SIG-M5 (cell line): Measurements from ENCODE around the gene LENEP.
"Not testable (repeated sequence)": the region's sequence is repeated elsewhere in the genome, so short reads cannot be mapped to it uniquely, and the experiment has no call there.

Experiments used
- DNase-seq: peaks from one replicate; lab custom pipeline; 2025; lab: John Stamatoyannopoulos, UW

The LENEP gene

DNA sequence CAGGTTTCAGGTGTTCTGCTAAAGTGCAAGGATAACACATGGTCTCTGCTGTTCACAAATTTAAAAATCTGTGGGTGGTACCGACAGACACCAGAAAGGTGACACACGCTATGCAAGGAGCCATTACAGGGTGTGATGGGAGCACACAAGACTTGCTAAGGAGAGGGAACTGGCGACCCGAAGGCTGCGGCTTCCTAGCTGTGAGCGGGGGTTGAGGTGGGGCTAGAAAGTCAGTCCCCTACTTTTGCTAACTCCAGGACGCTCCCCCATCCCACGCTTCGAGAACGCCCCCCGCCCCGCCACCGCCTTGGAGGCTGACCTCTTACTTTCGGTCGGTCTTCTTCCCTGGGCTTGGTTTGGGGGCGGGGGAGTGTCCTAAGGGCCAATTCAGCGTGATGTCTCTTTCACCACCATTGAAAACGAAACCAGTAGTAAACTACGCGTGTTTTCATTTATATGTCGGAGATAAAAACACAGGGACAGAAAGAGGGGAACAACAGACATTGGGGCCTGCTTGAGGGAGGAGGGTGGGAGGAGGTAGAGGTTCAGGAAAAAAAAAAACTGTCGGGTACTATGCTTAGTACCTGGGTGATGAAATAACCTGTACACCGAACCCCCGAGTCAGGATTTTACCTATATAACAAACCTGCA is 17.9 kb upstream of the LENEP start:
- no peak for DNase-seq

DNA sequence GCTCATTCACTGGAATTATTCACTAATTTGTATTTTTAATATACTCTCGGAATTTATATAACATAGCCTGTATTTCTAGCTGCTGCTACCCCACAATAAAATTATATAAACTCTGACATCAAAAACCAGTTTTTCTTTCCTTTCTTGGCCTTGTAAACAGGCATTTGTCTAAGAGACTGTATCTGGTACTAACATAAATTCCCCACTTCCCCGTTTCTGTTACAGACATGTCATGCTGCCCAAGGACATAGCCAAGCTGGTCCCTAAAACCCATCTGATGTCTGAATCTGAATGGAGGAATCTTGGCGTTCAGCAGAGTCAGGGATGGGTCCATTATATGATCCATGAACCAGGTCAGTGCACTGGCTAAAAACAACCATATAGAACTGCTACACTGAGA is 15.6 kb upstream of the LENEP start:
- DNase-seq = not testable (repeated sequence)

DNA sequence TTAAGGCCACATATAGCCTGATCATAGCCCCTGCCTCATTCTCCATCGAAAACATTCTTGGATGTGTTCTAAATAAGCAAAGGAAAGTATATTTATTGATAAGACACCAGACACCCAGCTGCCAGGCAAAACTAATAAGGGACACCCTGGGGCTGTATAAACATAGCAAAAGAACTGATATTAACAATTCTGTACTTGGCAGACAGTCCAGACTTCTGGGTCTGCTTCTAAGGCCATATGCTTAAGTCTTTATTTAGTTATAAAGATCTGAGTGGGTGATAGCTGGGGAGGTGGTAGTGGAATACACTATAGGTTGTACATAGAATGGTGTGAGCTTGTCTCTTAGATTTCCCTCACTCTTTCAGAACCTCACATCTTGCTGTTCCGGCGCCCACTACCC is 15.0 kb upstream of the LENEP start:
- no peak for DNase-seq

DNA sequence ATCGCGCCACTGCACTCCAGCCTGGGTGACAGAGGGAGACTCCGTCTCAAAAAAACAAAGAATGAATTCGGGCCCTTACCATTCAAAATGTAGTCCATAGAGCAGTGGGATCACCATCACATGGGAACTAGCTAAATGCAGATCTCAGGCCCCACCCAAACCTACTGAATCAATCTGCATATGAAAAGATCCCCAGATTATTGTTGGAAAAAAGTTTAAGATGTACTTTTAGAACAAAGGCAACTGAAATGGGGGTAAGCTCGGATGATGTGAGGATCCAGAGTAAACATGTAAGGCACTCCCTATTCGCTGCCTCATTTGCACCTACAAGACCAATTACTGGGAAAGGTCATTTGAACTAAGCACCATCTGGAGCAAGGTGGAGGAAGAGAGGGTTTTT is 11.0 kb upstream of the LENEP start:
- no peak for DNase-seq

DNA sequence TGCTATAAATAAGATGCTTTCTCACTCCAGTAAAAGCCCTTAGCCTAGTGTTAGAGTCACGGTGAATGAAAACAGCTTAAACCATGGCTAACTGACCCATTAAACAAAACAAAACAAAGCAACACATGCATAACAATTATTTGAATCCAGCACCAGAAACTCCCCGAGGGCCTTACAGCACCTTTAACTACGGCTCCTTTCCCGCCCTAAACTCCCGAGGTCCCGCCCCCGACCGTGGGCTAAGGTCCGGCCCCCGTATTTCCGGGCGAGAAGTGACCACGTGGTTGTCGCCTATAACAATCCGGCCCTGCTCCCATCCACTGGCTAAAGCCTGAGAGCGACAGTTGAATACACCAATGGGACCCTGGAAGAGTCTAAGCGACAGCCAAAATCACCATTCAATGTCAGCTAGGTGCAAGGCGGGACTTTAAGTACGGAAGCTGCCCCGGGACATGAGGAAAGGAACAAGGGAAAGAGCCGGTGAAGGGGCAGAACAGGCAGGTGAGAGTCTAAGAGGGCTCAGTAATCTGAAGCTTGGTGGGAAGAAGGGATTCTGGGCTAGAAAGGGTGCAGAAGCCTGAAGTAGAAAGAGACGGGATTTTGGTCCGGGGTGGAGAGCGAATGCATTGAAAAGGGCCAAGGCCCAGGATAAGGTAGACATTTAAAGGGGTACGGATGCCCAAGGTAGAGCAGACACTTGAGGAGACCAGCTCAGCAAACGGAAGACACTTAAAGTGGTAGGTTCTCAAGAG is 10.3 kb upstream of the LENEP start, which contains the start of gene FLAD1:
TSS of gene FLAD1 (plus strand) at position 448 of the 752 bp plus-strand sequence. CDS start 351 bp downstream, outside the sequence.
- DNase-seq = peak; percentile 100

DNA sequence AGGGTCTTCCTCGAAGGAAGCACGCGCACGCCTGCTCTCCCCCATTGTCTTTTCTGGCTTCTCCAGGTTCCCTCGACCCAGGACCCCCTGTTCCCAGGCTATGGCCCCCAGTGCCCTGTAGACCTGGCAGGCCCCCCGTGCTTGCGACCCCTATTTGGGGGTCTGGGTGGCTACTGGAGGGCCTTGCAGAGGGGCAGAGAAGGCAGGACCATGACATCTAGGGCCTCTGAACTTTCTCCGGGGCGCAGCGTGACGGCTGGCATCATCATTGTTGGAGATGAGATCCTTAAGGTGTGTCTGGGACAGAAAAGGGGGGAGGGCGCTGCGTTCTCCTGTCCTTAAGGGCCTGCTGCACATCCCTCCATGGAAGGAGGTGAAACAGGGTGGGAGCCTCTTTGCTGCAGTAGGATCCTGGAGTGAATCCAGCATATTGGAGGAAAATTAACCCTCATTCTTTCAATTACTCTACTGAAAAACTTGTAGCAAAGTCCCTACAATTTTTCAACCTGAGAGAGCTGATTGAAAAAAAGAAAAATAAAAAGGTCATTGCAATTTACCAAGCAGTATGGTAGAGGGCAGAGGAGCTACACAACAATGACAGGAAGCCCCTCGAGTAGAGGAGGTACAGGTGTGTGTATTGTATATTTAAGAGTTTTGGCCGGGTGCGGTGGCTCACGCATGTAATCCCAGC is 9.5 kb upstream of the LENEP start:
- DNase-seq = no peak

DNA sequence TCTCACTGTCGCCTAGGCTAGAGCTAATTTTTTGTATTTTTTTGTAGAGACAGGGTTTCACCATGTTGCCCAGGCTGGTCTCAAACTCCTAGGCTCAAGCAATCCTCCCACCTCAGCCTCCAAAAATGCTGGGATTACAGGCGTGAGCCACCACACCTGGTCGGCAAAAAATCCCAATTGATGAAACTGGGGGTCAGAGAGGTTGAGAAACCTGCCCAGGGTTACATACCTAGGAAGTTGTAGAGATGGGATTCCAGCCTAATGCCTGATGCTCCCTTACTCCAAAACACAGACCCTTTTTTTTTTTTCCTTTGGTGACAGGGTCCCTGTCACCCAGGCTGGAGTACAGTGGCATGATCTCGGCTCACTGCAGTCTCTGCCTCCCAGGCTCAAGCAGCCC is 6.7 kb upstream of the LENEP start:
- DNase-seq = not testable (repeated sequence)

DNA sequence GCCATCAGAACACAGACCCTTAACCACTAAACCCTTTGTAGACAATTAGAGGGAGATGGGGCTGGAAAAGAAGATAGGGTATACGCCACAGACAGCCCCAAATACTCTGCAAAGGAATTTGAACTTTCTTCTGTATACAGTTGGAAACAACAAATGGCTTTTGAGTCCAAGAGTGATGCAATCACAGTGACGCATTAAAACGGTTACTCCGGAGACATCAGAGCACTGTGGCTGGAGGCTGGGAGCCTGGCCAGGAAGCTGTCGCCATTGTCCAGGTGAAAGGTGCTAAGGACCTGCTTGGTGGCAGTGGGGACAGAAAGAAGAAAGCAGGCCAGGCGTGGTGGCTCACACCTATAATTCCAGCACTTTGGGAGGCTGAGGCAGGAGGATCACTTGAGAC is 6.1 kb upstream of the LENEP start:
- DNase-seq = no peak

DNA sequence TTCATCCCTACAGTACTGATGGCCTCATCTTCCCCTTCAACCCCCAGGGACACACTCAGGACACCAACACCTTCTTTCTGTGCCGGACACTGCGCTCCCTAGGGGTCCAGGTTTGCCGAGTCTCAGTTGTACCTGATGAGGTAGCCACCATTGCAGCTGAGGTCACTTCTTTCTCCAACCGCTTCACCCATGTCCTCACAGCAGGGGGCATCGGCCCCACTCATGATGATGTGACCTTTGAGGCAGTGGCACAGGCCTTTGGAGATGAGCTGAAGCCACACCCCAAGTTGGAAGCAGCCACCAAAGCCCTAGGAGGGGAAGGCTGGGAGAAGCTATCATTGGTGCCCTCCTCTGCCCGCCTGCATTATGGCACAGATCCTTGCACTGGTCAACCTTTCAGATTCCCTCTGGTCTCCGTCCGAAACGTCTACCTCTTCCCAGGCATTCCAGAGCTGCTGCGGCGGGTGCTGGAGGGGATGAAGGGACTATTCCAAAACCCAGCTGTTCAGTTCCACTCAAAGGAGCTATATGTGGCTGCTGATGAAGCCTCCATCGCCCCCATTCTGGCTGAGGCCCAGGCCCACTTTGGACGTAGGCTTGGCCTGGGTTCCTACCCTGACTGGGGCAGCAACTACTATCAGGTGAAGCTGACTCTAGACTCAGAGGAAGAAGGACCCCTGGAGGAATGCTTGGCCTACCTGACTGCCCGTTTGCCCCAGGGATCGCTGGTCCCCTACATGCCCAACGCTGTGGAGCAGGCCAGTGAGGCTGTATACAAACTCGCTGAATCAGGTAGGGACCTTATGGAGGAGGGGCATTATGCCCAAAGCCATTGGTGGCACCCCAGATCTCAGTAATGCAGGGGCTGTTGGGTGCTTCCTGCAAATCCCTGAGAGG is 5.1 kb upstream of the LENEP start:
- DNase-seq = no peak

DNA sequence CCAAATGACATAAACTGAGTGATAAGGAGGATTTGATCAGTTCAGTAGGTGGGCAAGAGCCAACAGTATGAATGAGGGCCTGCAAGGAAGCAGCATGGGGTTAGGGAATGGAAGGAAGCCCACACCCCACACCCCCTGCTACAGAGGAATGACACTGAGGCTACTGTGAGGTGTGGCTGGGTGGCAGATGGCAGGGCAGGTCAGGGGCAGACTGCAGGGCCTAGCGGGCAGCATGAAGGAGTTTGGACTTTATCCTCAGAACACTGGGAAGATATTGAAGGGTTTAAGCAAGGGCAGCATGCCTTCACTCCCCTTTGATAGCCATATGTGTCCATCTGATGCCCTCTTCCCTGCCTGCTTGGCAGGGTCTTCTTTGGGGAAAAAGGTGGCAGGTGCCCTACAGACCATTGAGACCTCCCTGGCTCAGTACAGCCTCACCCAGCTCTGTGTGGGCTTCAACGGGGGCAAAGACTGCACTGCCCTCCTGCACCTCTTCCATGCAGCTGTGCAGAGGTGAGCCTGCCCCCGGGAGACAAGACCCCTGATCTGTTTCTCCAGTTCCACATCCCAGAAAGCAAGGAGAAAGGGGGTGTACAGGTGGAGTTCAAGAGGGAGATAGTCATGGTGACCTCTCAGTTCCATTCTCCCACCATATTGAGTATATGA is 4.1 kb upstream of the LENEP start:
- no peak for DNase-seq

DNA sequence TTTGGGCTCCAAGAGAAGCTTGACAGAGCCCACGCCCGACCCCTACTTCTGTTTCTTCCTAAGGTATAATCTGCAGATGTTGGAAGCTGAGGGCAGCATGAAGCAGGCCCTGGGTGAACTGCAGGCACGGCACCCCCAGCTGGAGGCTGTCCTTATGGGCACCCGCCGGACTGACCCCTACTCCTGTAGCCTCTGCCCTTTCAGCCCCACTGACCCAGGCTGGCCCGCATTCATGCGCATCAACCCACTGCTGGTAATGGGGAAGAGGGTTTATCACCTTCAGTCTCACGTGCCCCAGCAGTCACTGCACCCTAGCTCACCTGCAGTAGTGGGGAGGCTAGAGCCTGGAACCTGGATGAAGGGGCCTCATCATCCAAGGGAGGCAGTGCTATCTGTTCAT is 3.1 kb upstream of the LENEP start:
- no peak for DNase-seq

DNA sequence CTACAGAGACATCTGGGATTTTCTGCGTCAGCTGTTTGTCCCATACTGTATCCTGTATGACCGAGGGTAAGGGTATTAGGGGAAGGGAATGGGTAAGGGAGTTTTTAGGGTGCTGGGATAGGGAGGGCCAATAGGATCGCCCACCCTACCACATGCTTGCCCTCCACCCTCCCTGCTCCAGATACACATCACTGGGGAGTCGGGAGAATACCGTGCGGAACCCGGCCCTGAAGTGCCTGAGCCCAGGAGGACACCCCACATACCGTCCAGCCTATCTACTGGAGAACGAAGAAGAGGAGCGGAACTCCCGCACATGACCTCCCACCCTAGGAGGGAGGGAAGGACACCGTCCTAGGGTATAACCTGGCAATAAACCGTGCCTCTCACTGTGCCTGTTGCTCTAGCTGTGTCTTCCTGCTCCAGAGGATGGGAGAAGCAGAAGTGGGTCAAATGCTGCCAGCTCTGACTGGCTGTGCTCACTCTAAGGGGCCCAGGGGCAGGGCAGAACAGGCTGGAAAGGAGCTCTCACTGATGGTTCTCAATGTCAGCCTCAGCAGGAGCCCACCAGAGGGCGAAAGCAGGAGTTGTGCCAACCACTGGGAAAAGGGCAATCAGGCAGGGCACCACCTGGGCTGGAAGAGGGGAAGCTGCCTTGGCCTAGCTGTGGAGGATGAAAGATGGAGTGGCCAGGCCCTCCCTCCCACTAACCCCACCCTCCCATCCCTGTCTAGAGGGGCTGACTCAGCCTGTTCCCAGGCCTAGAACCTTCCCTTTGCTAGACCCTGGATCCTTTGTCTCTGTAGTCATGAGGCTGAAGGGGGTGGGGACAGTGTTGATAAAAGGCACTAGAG is 440 bp upstream of the LENEP start:
- DNase-seq = no peak

DNA sequence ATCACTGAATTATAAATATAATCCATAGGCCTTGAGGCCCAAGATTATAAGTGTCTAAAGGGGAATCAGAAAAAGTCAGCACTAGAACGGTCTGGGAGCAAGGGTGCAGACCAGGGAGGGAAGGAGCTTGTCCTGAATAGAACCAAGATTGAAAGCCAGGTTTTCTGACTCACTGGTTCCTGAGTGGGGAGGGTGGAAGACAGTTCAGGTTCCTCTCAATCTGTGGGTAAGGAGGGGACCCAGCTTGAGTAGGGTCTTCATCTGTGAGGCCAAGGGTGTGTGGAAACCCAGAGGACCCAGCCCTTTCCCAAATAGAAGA is 842 bp downstream of the LENEP start:
- no peak for DNase-seq

DNA sequence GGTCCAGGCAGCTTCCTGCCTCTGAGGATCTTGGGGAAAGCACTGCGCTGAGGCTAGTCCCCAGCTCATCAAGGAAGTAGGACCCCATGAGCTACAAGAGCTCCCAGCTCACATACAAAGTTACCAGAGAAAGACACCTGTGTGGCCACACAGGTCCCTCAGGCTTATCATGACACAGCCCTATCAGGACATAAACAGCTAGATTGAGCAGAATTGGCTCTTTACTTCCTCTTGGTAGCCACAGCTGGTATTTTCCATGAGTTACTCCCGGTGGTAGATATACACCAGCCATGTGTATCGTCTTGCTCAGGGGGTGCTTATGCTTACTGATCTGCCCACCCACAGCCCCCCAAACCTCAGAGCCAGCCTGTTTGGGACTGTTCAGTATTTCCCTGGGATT is 1.2 kb downstream of the LENEP start:
- DNase-seq = no peak

DNA sequence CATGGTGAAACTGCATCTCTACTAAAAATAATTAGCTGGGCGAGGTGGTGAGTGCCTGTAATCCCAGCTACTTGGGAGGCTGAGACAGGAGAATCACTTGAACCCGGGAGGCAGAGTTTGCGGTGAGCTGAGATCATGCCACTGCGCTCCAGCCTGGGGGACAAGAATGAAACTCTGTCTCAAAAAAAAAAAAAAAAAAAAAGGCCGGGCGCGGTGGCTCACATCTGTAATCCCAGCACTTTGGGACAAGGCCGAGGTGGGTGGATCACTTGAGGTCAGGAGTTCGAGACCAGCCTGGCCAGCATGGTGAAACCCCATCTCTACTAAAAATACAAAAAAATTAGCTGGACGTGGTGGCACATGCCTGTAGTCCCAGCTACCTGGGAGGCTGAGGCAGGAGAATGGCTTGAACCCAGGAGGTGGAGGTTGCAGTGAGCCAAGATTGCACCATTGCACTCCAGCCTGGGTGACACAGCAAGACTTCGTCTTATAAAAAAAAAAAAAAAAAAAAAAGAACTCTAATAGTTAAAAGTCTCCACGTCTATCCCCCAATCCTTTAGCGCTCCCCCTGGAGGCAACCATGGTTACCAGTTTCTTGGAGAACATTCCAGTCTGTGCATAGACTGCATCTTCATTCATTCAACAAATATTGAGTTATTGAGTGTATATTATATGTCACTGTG is 2.1 kb downstream of the LENEP start:
- peak; percentile 64 for DNase-seq

DNA sequence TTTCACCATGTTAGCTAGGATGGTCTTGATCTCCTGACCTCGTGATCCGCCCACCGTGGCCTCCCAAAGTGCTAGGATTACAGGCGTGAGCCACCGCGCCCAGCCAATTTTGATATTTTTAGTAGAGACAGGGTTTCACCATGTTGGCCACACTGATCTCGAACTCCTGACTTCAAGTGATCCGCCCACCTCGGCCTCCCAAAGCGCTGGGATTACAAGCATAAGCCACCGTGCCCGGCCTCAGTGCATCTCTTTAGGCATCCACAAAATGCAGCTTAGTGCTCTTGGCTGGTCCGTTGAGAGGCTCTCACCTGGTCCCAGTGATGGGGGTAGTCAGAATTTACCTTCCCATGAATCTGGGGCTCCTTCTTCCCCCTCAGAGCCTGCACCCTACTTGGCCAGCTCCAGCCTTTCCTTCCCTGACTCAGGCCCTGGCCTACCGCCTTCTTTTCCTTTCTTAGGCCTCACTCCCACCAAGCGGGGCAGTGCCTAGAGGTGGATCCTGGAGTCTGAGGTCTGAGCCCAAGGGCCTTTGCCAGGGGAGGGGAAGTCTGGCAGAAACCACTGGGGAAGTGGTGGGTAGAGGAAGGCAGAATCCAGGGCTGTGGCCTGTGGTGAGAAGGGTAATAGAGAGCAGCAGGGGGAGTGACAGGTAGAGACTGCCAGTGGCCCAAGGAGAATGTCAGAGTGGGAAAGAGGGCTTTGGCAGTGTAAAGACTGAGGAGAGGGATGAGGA is 3.7 kb downstream of the LENEP start:
- no peak for DNase-seq

DNA sequence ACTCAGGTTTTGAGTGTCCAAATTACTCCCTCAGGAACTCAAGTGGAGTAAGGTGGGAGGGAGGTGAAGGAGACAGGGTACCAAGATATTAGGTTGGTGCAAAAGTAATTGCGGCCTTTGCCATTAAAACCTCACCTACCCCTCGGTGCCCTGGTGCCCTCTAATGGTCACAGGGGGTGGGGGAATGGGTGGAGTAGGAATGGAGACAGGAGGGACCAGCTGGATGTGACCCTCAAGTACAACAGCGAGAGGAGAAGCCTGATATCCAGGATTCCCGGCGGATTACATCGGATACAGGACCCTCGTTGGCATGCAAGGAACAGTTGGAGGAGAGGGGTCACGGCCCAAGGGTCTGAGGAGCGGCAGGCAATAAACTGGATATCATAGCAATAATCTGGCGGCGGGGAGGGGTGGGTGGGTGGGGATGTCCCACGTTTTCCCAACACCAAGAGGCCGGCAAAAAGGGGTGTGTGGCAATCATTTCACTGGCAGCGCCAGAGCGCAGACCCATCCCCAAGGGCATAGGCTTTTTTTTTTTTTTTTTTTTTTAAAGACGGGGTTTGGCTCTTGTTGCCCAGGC is 4.9 kb downstream of the LENEP start:
- DNase-seq = no peak

DNA sequence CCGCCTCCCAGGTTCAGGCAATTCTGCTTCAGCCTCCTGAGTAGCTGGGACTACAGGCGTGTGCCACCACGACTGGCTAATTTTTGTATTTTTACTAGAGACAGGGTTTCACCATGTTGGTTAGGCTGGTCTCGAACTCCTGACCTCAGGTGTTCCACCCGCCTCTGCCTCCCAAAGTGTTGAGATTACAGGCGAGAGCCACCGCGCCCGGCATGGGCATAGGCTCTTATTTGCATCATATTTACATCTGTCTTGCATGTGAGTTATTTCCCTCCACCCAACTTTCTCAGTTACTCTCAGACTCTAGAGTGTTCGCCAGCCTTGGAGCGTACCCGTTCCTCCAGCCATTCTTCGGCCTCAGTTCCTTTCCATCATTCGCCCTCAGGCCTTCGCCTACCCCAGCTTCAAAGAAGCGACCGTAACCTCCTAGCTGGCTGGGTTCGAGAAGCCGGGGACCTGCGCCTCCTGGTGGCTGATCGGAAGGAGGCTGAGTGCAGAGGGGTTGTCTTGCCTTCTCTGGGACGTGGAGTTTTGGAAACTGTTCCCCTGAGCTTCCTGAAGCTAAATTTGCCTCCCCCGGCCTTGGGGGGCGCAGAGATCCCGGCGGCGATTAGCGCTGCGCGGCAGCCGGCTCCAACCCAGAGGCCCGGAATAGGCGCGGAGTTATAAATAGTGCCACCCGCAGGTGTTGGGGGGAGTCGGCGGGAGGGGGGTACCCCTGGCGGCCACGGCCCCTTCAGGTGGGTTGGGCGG is 5.6 kb downstream of the LENEP start:
- no peak for DNase-seq
